K562 (cell line): ENCODE measurements around the gene TP53I13. TPM values are rescaled to one million over a fixed set of nuclear protein-coding genes. Genes with fewer than 3 reads are reported as not detected.

Experiments used
- ATF2 ChIP-seq: sonication (generic); formaldehyde crosslinking; IDR thresholded peaks from 2 replicates; pipeline ENCODE4 v1.8.1; 2022; ENCODE audit warnings: missing genetic modification reagents
- BRF2 ChIP-seq: IDR thresholded peaks from 3 replicates; pipeline ENCODE4 v1.6.1; 2011; ENCODE audit warnings: borderline replicate concordance, mild to moderate bottlenecking; ENCODE audit not compliant: insufficient read length, insufficient read depth
- CBX8 ChIP-seq: fragments of 200-600 bp; sonication (generic); IDR thresholded peaks from 2 replicates; pipeline ENCODE4 v1.6.1; 2012; ENCODE audit warnings: borderline replicate concordance, mixed run types, low read depth, mild to moderate bottlenecking, moderate library complexity, mixed read lengths, low read length, control low read depth, inconsistent platforms; ENCODE audit not compliant: poor library complexity, severe bottlenecking; ENCODE audit errors: extremely low read depth
- CCAR2 ChIP-seq: fragments of 200-400 bp; formaldehyde crosslinking; IDR thresholded peaks from 2 replicates; pipeline ENCODE4 v1.6.1; 2017; ENCODE audit warnings: mild to moderate bottlenecking, low read depth, low read length
- CHD4 ChIP-seq: fragments of 200-600 bp; sonication (generic); IDR thresholded peaks from 3 replicates; pipeline ENCODE4 v1.6.1; 2012; ENCODE audit warnings: low read depth, mild to moderate bottlenecking, mixed read lengths, low read length, inconsistent platforms; ENCODE audit not compliant: insufficient read depth, insufficient replicate concordance, poor library complexity, severe bottlenecking
- CLOCK ChIP-seq: fragments of 250-450 bp; sonication (Bioruptor Pico); IDR thresholded peaks from 2 replicates; pipeline ENCODE4 v1.4.0; 2020; ENCODE audit warnings: mild to moderate bottlenecking, moderate library complexity, borderline replicate concordance
- ESRRB ChIP-seq: fragments of 250-450 bp; sonication (Bioruptor Pico); IDR thresholded peaks from 2 replicates; pipeline ENCODE4 v1.5.0; 2020; ENCODE audit warnings: mild to moderate bottlenecking, moderate library complexity, borderline replicate concordance
- HDAC2 ChIP-seq: fragments of 450-650 bp; IDR thresholded peaks from 2 replicates; pipeline ENCODE4 v1.6.1; 2016; ENCODE audit warnings: mild to moderate bottlenecking
- MLX ChIP-seq, 2 experiments: fragments of 450-650 bp in 1 of 2; sonication (generic) in 1 of 2; formaldehyde crosslinking; conservative IDR thresholded peaks; 2 replicates each; pipeline versions ENCODE4 v1.4.0 to v1.8.1; 2020 to 2022; ENCODE audit warnings: mild to moderate bottlenecking in 1 of 2, missing genetic modification reagents in 1 of 2
- MXD1 ChIP-seq: fragments of 250-450 bp; sonication (Bioruptor Pico); IDR thresholded peaks from 2 replicates; pipeline ENCODE4 v1.8.0; 2021; ENCODE audit warnings: borderline replicate concordance, mild to moderate bottlenecking, moderate library complexity; ENCODE audit not compliant: poor library complexity, severe bottlenecking
- NBN ChIP-seq: fragments of 450-650 bp; IDR thresholded peaks from 2 replicates; pipeline ENCODE4 v1.6.1; 2016; ENCODE audit warnings: low read depth, mild to moderate bottlenecking
- NFIX ChIP-seq: fragments of 250-450 bp; sonication (Bioruptor Pico); IDR thresholded peaks from 2 replicates; pipeline ENCODE4 v1.4.0; 2020; ENCODE audit warnings: low read depth, mild to moderate bottlenecking, moderate library complexity
- RBM14 ChIP-seq: fragments of 200-400 bp; formaldehyde crosslinking; IDR thresholded peaks from 2 replicates; pipeline ENCODE4 v1.6.1; 2018; ENCODE audit warnings: low read depth, mild to moderate bottlenecking, low read length, moderate library complexity, borderline replicate concordance; ENCODE audit not compliant: insufficient read depth
- RBM17 ChIP-seq: fragments of 200-400 bp; formaldehyde crosslinking; IDR thresholded peaks from 2 replicates; pipeline ENCODE4 v1.6.1; 2017; ENCODE audit warnings: low read depth, mild to moderate bottlenecking, low read length, borderline replicate concordance
- ZBTB49 ChIP-seq: sonication (generic); formaldehyde crosslinking; IDR thresholded peaks from 2 replicates; pipeline ENCODE4 v1.8.0; 2022; ENCODE audit warnings: missing genetic modification reagents, mild to moderate bottlenecking, borderline replicate concordance
- ZNF253 ChIP-seq: fragments of 250-450 bp; sonication (Bioruptor Pico); conservative IDR thresholded peaks from 2 replicates; pipeline ENCODE4 v1.6.1; 2021; ENCODE audit warnings: mild to moderate bottlenecking
- polyA plus RNA-seq, 8 experiments: library from polyadenylated mRNA; depleted of rRNA in 4 of 8; stranded (reverse) in 5 of 8; unstranded in 3 of 8; fragments of >200 nt; fragmentation: Nextera tagmentation in 2 of 8; fragmentation: Illumina TruSeq in 1 of 8; extraction: Ambion mirVana in 2 of 8; extraction: Trizol in 1 of 8; gene quantifications; 2 replicates each; pipeline versions ENCODE4 v1.2.1 to v1.2.3, GENCODE V29; 2011 to 2014; ENCODE audit warnings: inconsistent platforms in 1 of 8, missing spikeins in 1 of 8
- total RNA-seq, 7 experiments: library from RNA; depleted of rRNA in 6 of 7; stranded (reverse); fragments of >200 nt in 6 of 7; fragmentation: Illumina TruSeq in 2 of 7; extraction: Trizol in 2 of 7; gene quantifications; 2 replicates each; pipeline versions ENCODE4 v1.2.1 to v1.2.3, GENCODE V29; 2011 to 2021; ENCODE audit warnings: low replicate concordance in 1 of 7

The TP53I13 gene
- total and polyA plus RNA-seq, 9 of the 15 experiments (the other 6 are each of a cell fraction or from before 2014, with no cell fraction given), result 0.08 to 28.3 (median 9.1) TPM

- no peak for TF ChIP-seq MLX (CRISPR knock-in tag; conservative IDR thresholded peaks at IDR 0.05)
- peak; percentile 71; the same call in 1 of the 2 replicates for TF ChIP-seq NBN
- TF ChIP-seq ESRRB (CRISPR knock-in tag), result no peak
- TF ChIP-seq CLOCK, result no peak
- no peak for TF ChIP-seq BRF2
- peak; percentile 92 for TF ChIP-seq HDAC2
- TF ChIP-seq RBM14, result no peak
- TF ChIP-seq ZNF253 (CRISPR knock-in tag), result no peak
- TF ChIP-seq RBM17, result no peak
- no peak for TF ChIP-seq ZBTB49
- no peak for TF ChIP-seq MXD1 (CRISPR knock-in tag)
- no peak for TF ChIP-seq CHD4
- TF ChIP-seq NFIX, result no peak
- no peak for TF ChIP-seq CCAR2
- no peak for TF ChIP-seq ATF2 (CRISPR knock-in tag)
- TF ChIP-seq CBX8, result no peak
Measured at GRCh38 chr17:29557085-29557738, 11.3 kb upstream of the TP53I13 start (continued).
